ENCODE data around the gene CNOT6L.

CNOT6L gene

GRCh38 chr4:77676842-77677241, 142.3 kb downstream of the CNOT6L start:
- H3K27ac ChIP-seq (ENCODE audit: low read depth, low read length) = no peak overlapping the region
- H3K36me3 ChIP-seq (ENCODE audit: control insufficient read depth, insufficient read depth, low read length) = no peaks in the 10 kb centered on the region
- peaks cover 8% of the 10 kb centered on the region; the same call in 1 of the 2 replicates for H3K4me1 ChIP-seq (ENCODE audit: control insufficient read depth, insufficient read depth, low read length)
- H3K9me3 ChIP-seq (ENCODE audit: control insufficient read depth, insufficient read depth, low read length) = no peaks in the 10 kb centered on the region
- no peak overlapping the region for H3K4me3 ChIP-seq (ENCODE audit: low read depth, low read length)
- no peaks in the 10 kb centered on the region for H3K27me3 ChIP-seq (ENCODE audit: control insufficient read depth, insufficient read depth, low read length)
- no peak overlapping the region for H3K9ac ChIP-seq (ENCODE audit: low read depth, low read length)

GRCh38 chr4:77671051-77671450, 148.1 kb downstream of the CNOT6L start:
- no peak overlapping the region for H3K27ac ChIP-seq (ENCODE audit: low read depth, low read length)
- no peaks in the 10 kb centered on the region for H3K27me3 ChIP-seq (ENCODE audit: control insufficient read depth, insufficient read depth, low read length)
- no peak overlapping the region for H3K4me3 ChIP-seq (ENCODE audit: low read depth, low read length)
- H3K4me1 ChIP-seq (ENCODE audit: control insufficient read depth, insufficient read depth, low read length) = peaks cover 26% of the 10 kb centered on the region
- no peaks in the 10 kb centered on the region for H3K36me3 ChIP-seq (ENCODE audit: control insufficient read depth, insufficient read depth, low read length)
- H3K9ac ChIP-seq (ENCODE audit: low read depth, low read length) = no peak overlapping the region
- H3K9me3 ChIP-seq (ENCODE audit: control insufficient read depth, insufficient read depth, low read length) = no peaks in the 10 kb centered on the region

- Histone ChIP-seq H3K4me3 (ENCODE audit: low read depth, low read length) (no peak overlapping the region), H3K36me3 (ENCODE audit: control insufficient read depth, insufficient read depth, low read length) (no peaks in the 10 kb centered on the region), H3K4me1 (ENCODE audit: control insufficient read depth, insufficient read depth, low read length) (peaks cover 26% of the 10 kb centered on the region), H3K27ac (ENCODE audit: low read depth, low read length) (no peak overlapping the region), H3K9ac (ENCODE audit: low read depth, low read length) (no peak overlapping the region), H3K9me3 (ENCODE audit: control insufficient read depth, insufficient read depth, low read length) (no peaks in the 10 kb centered on the region), H3K27me3 (ENCODE audit: control insufficient read depth, insufficient read depth, low read length) (no peaks in the 10 kb centered on the region)
These were observed 149.1 kb downstream of the CNOT6L start for GRCh38 chr4:77669946-77670590.

GRCh38 chr4:77665381-77666069, 153.6 kb downstream of the CNOT6L start:
- H3K9me3 ChIP-seq (ENCODE audit: control insufficient read depth, insufficient read depth, low read length) = no peaks in the 10 kb centered on the region
- peaks cover 6% of the 10 kb centered on the region for H3K4me1 ChIP-seq (ENCODE audit: control insufficient read depth, insufficient read depth, low read length)
- no peak overlapping the region for H3K27ac ChIP-seq (ENCODE audit: low read depth, low read length)
- H3K36me3 ChIP-seq (ENCODE audit: control insufficient read depth, insufficient read depth, low read length) = no peaks in the 10 kb centered on the region
- no peak overlapping the region for H3K9ac ChIP-seq (ENCODE audit: low read depth, low read length)
- H3K4me3 ChIP-seq (ENCODE audit: low read depth, low read length) = no peak overlapping the region
- H3K27me3 ChIP-seq (ENCODE audit: control insufficient read depth, insufficient read depth, low read length) = no peaks in the 10 kb centered on the region
